Thoracic aorta (tissue), 2 donors: ENCODE measurements around the gene RAB11B. TPM values are rescaled to one million over a fixed set of nuclear protein-coding genes. Genes with fewer than 3 reads are reported as not detected.
"Not testable (repeated sequence)": the region's sequence is repeated elsewhere in the genome, so short reads cannot be mapped to it uniquely, and the experiment has no call there.

Experiments
- ATAC-seq: fragments of 150-250 bp; one replicate; pipeline ENCODE4 v1.8.0; 2017; ENCODE audit warnings: low read depth; ENCODE audit not compliant: insufficient number of reproducible peaks, low FRiP score
- DNase-seq: peaks from one replicate; pipeline ENCODE4 v3.0.0-alpha.2; 2020; ENCODE audit warnings: low spot score
- H3K27ac ChIP-seq, 2 donors: fragments of 200-600 bp; sonication (generic); 1 replicate in 1 of 2; 2 replicates in 1 of 2; pipeline ENCODE4 v1.5.1; 2016; ENCODE audit warnings: mild to moderate bottlenecking in 2 of 2, moderate library complexity in 2 of 2
- H3K27me3 ChIP-seq: fragments of 200-600 bp; sonication (generic); replicated peaks from 2 replicates; pipeline ENCODE4 v1.6.0; 2016; ENCODE audit warnings: mild to moderate bottlenecking; ENCODE audit not compliant: insufficient read depth
- H3K36me3 ChIP-seq: fragments of 200-600 bp; sonication (generic); one replicate; pipeline ENCODE4 v1.5.1; 2016
- H3K4me1 ChIP-seq, 2 donors: fragments of 200-600 bp; sonication (generic); 1 replicate in 1 of 2; 2 replicates in 1 of 2; pipeline versions ENCODE4 v1.5.1 to v1.6.0; 2016; ENCODE audit warnings: low read depth in 2 of 2, mild to moderate bottlenecking in 1 of 2; ENCODE audit not compliant: control insufficient read depth in 1 of 2
- H3K4me3 ChIP-seq: fragments of 200-600 bp; sonication (generic); 2 replicates; pipeline ENCODE4 v1.5.1; 2016; ENCODE audit warnings: mild to moderate bottlenecking
- H3K9me3 ChIP-seq: fragments of 200-600 bp; sonication (generic); 2 replicates; pipeline ENCODE4 v1.5.1; 2016
- total RNA-seq, 2 donors: library from RNA; depleted of rRNA; stranded (reverse); fragments of >200 nt; gene quantifications; one replicate each; pipeline versions ENCODE4 v1.1.0 to v1.2.3, GENCODE V29; 2016
- TF ChIP-seq, protein P1 (sequence below): fragments of 200-600 bp; sonication (generic); IDR thresholded peaks from one replicate; pipeline ENCODE4 v1.5.1; 2019; ENCODE audit warnings: antibody characterized with exemption

Gene RAB11B
- total RNA-seq, 2 donors from 2014 or later = 53.4 to 69.3 TPM

DNA sequence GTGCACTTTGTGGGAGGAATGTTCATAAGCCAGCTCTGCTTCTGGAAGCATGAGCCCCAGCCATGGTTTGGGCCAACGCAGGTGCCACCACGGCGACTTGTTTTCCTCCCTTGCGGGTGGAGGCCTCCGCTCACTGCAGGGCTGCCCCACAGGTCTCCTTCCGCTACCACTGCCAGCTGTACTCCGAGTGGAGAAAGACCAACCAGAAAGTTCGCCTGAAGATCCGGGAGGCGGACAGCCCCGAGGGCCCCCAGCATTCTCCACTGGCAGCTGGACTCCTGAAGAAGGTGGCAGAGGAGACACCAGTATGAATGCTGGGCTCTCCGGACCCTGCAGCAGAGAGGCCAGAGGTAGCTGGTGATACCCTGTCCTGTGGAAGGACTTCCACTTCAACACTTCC, 48.1 kb downstream of the RAB11B start:
- TF ChIP-seq, protein P1, sequence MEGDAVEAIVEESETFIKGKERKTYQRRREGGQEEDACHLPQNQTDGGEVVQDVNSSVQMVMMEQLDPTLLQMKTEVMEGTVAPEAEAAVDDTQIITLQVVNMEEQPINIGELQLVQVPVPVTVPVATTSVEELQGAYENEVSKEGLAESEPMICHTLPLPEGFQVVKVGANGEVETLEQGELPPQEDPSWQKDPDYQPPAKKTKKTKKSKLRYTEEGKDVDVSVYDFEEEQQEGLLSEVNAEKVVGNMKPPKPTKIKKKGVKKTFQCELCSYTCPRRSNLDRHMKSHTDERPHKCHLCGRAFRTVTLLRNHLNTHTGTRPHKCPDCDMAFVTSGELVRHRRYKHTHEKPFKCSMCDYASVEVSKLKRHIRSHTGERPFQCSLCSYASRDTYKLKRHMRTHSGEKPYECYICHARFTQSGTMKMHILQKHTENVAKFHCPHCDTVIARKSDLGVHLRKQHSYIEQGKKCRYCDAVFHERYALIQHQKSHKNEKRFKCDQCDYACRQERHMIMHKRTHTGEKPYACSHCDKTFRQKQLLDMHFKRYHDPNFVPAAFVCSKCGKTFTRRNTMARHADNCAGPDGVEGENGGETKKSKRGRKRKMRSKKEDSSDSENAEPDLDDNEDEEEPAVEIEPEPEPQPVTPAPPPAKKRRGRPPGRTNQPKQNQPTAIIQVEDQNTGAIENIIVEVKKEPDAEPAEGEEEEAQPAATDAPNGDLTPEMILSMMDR = no peak
- no peak for DNase-seq

DNA sequence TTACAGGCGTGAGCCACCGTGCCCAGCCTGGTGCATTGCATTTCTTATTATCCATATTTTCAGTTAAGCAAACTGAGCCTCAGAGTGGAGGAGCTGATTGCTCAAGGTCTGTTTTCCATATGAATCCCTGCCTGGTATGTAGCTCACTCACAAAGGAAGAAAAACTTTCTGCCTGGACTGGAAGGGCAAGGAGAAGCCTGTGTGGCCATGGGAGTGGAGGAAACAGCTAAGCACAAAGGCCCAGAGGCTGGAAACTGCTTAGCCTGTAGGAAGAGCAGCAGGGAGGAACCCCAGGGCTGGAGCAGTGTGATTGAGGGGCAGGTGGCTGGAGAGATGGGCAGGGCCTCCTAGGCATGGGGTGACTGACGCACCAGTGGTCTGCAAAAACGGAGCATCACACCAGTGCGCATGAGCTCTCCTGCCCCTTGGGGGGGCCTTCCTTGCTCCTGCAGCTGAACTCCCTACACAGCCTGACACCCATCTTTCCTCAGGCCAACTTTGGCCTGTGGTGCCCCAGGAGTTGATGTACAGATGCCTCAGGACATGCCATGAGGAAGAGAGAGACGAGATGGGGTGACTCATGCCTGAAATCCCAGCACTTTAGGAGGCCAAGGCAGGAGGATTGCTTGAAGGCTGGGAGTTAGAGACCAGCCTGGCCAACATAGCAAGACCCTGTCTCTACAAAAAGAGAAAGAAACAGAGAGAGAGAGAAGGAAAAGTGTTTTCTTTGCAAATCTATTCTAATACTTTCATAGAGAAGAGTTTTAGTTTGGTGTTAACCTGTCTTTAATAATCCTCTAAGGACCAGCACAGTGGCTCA, 51.8 kb downstream of the RAB11B start:
- no peak for DNase-seq
- TF ChIP-seq, protein P1 = no peak

More for the DNA sequence above, 48.1 kb downstream of the RAB11B start:
- peaks cover 2% of the 10 kb centered on the region for H3K36me3 ChIP-seq
- H3K9me3 ChIP-seq = no peaks in the 10 kb centered on the region
- no peaks in the 10 kb centered on the region for H3K27me3 ChIP-seq
- no peak for ATAC-seq
- H3K27ac ChIP-seq = no peak overlapping the region
- H3K4me3 ChIP-seq = no peak overlapping the region
- peaks cover 0 to 12% of the 10 kb centered on the region in 2 donors for H3K4me1 ChIP-seq

DNA sequence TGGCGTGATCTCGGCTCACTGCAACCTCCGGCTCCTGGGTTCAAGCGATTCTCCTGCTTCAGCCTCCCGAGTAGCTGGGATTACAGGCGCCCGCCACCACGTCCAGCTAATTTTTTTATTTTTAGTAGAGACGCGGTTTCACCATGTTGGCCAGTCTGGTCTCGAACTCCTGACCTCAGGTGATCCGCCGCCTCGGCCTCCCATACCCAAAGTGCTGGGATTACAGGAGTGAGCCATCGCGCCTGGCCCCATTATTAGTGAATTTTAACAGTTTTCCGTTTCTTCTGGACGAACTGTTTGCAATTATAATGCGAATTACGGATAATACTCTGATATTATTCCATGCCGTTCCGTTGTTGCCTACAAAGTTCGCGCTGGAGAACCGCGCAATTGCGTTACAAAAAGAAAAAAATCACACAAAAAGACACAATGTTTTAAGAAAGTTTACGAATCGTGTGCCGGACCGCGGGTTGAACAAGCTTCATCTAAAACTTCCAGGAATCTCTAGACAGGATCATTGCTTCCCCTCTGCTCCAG, 54.0 kb downstream of the RAB11B start:
- DNase-seq, H3K9me3 ChIP-seq, H3K36me3 ChIP-seq, ATAC-seq, H3K27me3 ChIP-seq: not testable (repeated sequence)
- peak overlapping the region; percentile 94 to 96 for H3K27ac ChIP-seq
- peak overlapping the region; percentile 89 for H3K4me3 ChIP-seq
- H3K4me1 ChIP-seq = peaks cover 23 to 34% of the 10 kb centered on the region in 2 donors

More for the DNA sequence above, 51.8 kb downstream of the RAB11B start:
- Histone ChIP-seq H3K27me3 (no peaks in the 10 kb centered on the region), H3K4me1 (peaks cover 7 to 18% of the 10 kb centered on the region in 2 donors), H3K4me3 (no peak overlapping the region), H3K36me3 (peaks cover 2% of the 10 kb centered on the region), H3K27ac (no peak overlapping the region), H3K9me3 (no peaks in the 10 kb centered on the region)
- no peak for ATAC-seq

DNA sequence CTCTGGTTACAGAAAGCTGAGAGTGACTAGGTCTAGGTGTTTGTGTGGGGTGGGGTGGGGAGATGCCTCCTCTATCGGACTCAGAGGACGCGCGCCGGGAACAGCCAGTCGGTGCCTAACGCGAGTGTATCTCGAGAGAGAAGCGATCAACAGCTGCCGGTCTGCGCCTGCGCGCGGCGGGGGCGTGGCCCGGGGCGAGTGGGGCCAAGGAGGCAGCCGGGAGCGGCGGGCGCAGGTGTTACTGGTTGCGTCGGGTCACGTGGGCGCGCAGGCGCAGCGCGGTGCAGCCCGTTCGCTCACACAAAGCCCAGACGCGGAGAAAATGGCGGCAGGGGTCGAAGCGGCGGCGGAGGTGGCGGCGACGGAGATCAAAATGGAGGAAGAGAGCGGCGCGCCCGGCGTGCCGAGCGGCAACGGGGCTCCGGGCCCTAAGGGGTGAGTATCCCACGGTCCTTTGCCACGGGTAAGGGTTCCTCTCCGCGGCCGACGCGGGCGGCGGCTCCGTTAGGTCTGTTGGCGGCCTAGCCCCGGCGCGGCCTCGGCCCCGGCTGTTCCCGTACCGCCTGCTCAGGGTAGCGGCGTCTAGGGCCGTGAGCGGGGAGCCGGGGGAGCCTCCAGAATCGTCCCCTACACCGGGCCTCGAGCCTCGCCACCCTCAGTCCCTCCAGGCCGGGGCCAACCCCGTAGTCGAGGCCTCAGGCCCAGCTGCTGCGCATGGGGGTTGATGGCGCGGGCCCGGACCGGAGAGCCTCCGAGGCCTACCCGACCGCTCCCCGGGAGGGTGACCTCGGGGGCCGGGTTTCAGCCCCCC, 54.7 kb downstream of the RAB11B start, which contains the start of gene HNRNPM:
Gene HNRNPM, plus strand, starts transcription at position 299 of the 811 bp plus-strand sequence. Its CDS starts 24 bp downstream, at position 323.
- Histone ChIP-seq H3K4me1 (peaks cover 24 to 37% of the 10 kb centered on the region in 2 donors), H3K4me3 (peak within 1 kb of the TSS; percentile 89), H3K36me3 (no peaks in the 10 kb centered on the region), H3K27ac (peak within 1 kb of the TSS; percentile 94 to 96), H3K27me3 (no peaks in the 10 kb centered on the region), H3K9me3 (no peaks in the 10 kb centered on the region)
- ATAC-seq = peak; percentile 99
- DNase-seq = peak; percentile 98
- TF ChIP-seq, protein P1 = no peak

DNA sequence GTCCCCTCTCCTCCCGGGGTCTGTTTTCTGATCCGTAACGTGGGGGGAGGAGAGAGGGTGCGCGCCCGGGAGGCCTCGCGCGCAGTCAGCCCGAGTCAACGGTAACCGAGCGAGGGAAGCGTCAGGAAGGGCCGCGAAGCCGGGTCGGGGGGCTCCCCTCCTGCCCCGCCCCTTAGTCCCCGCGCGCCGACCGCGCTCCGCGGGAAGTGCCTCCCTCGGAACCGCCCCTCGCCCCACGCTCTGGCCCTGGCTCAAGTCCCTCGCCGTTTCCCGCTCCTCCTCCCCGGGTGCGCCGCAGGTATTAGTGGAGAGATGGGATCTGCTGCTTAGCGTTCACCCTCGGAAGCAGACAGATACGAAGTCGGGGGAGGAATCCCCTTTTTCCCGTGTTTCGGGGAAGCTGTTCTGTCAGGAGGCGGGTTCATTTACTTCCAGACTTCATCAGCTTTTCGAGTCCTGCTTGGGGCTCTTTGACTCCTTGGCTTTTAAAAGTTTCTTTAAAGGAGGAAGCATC, 55.4 kb downstream of the RAB11B start:
- ATAC-seq (no peak), DNase-seq (no peak)
- peak overlapping the region; percentile 94 to 96 for H3K27ac ChIP-seq
- TF ChIP-seq, protein P1 = no peak
- H3K9me3 ChIP-seq = no peaks in the 10 kb centered on the region
- no peaks in the 10 kb centered on the region for H3K27me3 ChIP-seq
- H3K4me3 ChIP-seq = peak overlapping the region; percentile 89
- H3K4me1 ChIP-seq = peaks cover 24 to 42% of the 10 kb centered on the region in 2 donors
- H3K36me3 ChIP-seq = no peaks in the 10 kb centered on the region
